IMR-90 (cell line): Measurements from ENCODE around the gene ADGRG2. TPM values are rescaled to one million over a fixed set of nuclear protein-coding genes. Genes with fewer than 3 reads are reported as not detected.

Source experiments
- ATAC-seq: fragments of 200-7000 bp; cut with Tn5 transposase; 2 replicates; pipeline ENCODE4 v1.9.1; 2020; ENCODE audit warnings: low read depth, mild to moderate bottlenecking, moderate library complexity
- BruUV-seq: library from RNA; stranded (reverse); fragments of 400-500 nt; replicated peaks from 2 replicates; lab custom pipeline; 2021; lab: Mats Ljungman, UMichigan
- CTCF ChIA-PET: fragments of 300-600 bp; formaldehyde crosslinking; extraction: SDS; loops from one replicate; lab custom pipeline; 2021; ENCODE audit warnings: antibody characterized with exemption; lab: Yijun Ruan, JAX
- POLR2A ChIA-PET: fragments of 300-600 bp; sonication (Branson Sonifier 250); formaldehyde crosslinking; loops from one replicate; lab custom pipeline; 2022; ENCODE audit warnings: antibody characterized with exemption; ENCODE audit not compliant: unreplicated experiment; lab: Charles Lee
- DNase-seq: peaks from one replicate; pipeline ENCODE4 v3.0.0; 2013
- H2AFZ ChIP-seq: replicated peaks from 2 replicates; pipeline ENCODE3; 2013; ENCODE audit warnings: low read length, mild to moderate bottlenecking; ENCODE audit not compliant: poor library complexity
- H2AK5ac ChIP-seq: 2 replicates; pipeline ENCODE4 v1.6.1; 2013; ENCODE audit warnings: low read depth, low read length, inconsistent platforms
- H2AK9ac ChIP-seq: replicated peaks from 2 replicates; pipeline ENCODE3; 2013; ENCODE audit warnings: mild to moderate bottlenecking, low read depth, low read length, moderate library complexity; ENCODE audit not compliant: poor library complexity
- H2BK120ac ChIP-seq: 2 replicates; pipeline ENCODE4 v1.6.1; 2013; ENCODE audit warnings: low read depth, low read length, inconsistent platforms
- H2BK15ac ChIP-seq: 3 replicates; pipeline ENCODE4 v1.6.1; 2013; ENCODE audit warnings: low read depth, low read length, inconsistent platforms
- H2BK20ac ChIP-seq: 2 replicates; pipeline ENCODE4 v1.6.1; 2013; ENCODE audit warnings: low read depth, mild to moderate bottlenecking, inconsistent platforms, low read length, moderate library complexity
- H2BK5ac ChIP-seq: 2 replicates; pipeline ENCODE4 v1.6.1; 2013; ENCODE audit warnings: mild to moderate bottlenecking, low read depth, low read length, inconsistent platforms; ENCODE audit not compliant: poor library complexity, severe bottlenecking
- H3K14ac ChIP-seq: replicated peaks from 2 replicates; pipeline ENCODE4 v1.6.1; 2013; ENCODE audit warnings: low read depth, low read length, inconsistent platforms
- H3K18ac ChIP-seq: 2 replicates; pipeline ENCODE4 v1.6.1; 2013; ENCODE audit warnings: low read depth, low read length, control low read depth
- H3K23ac ChIP-seq: 2 replicates; pipeline ENCODE4 v1.6.1; 2013; ENCODE audit warnings: low read depth, low read length, inconsistent platforms
- H3K27ac ChIP-seq: 2 replicates; pipeline ENCODE4 v1.5.1; 2013; ENCODE audit warnings: mild to moderate bottlenecking, control low read depth, low read length; ENCODE audit not compliant: insufficient read depth
- H3K27me3 ChIP-seq: 2 replicates; pipeline ENCODE4 v1.6.1; 2013; ENCODE audit warnings: low read length; ENCODE audit not compliant: control insufficient read depth, insufficient read depth
- H3K36me3 ChIP-seq: 2 replicates; pipeline ENCODE4 v1.6.1; 2013; ENCODE audit warnings: low read length, mixed read lengths; ENCODE audit not compliant: control insufficient read depth, insufficient read depth
- H3K4ac ChIP-seq: 2 replicates; pipeline ENCODE4 v1.6.1; 2013; ENCODE audit warnings: low read depth, low read length, inconsistent platforms
- H3K4me1 ChIP-seq: 2 replicates; pipeline ENCODE4 v1.6.1; 2013; ENCODE audit warnings: low read length, mixed read lengths; ENCODE audit not compliant: control insufficient read depth, insufficient read depth
- H3K4me2 ChIP-seq: 2 replicates; pipeline ENCODE4 v1.6.1; 2013; ENCODE audit warnings: low read depth, mild to moderate bottlenecking, control low read depth, low read length, moderate library complexity
- H3K4me3 ChIP-seq: 2 replicates; pipeline ENCODE4 v1.5.1; 2013; ENCODE audit warnings: low read depth, mild to moderate bottlenecking, control low read depth, low read length, moderate library complexity; ENCODE audit not compliant: insufficient read depth
- H3K56ac ChIP-seq: 2 replicates; pipeline ENCODE4 v1.6.1; 2013; ENCODE audit warnings: low read length, inconsistent platforms; ENCODE audit not compliant: insufficient read depth; ENCODE audit errors: extremely low read depth
- H3K79me1 ChIP-seq, 2 experiments: 2 replicates each; pipeline ENCODE4 v1.6.1; 2013; ENCODE audit warnings: low read length in 2 of 2, inconsistent platforms in 1 of 2, low read depth in 1 of 2
- H3K9ac ChIP-seq: 2 replicates; pipeline ENCODE4 v1.6.1; 2013; ENCODE audit warnings: low read depth, low read length, control low read depth
- H3K9me1 ChIP-seq: 2 replicates; pipeline ENCODE4 v1.6.1; 2013; ENCODE audit warnings: low read length, inconsistent platforms; ENCODE audit not compliant: insufficient read depth
- H3K9me3 ChIP-seq: 2 replicates; pipeline ENCODE4 v1.6.1; 2013; ENCODE audit warnings: low read length; ENCODE audit not compliant: control insufficient read depth, insufficient read depth
- H4K20me1 ChIP-seq: 2 replicates; pipeline ENCODE4 v1.6.1; 2013; ENCODE audit warnings: low read length, inconsistent platforms; ENCODE audit not compliant: insufficient read depth
- H4K5ac ChIP-seq: 2 replicates; pipeline ENCODE4 v1.6.1; 2013; ENCODE audit warnings: mild to moderate bottlenecking, low read depth, low read length, control low read depth
- H4K8ac ChIP-seq, 2 experiments: 2 replicates each; pipeline ENCODE4 v1.6.1; 2013; ENCODE audit warnings: low read depth in 2 of 2, low read length in 2 of 2, control low read depth in 1 of 2, inconsistent platforms in 1 of 2
- H4K91ac ChIP-seq: 2 replicates; pipeline ENCODE4 v1.6.1; 2013; ENCODE audit warnings: low read depth, low read length, inconsistent platforms; ENCODE audit not compliant: insufficient read depth
- BHLHE40 ChIP-seq: fragments of 150-350 bp; IDR thresholded peaks from 2 replicates; pipeline ENCODE4 v1.6.1; 2016; ENCODE audit warnings: mild to moderate bottlenecking, low read depth, low read length
- CEBPB ChIP-seq: IDR thresholded peaks from 2 replicates; pipeline ENCODE4 v1.6.1; 2012; ENCODE audit warnings: low read depth, low read length, improper control_type of control experiment
- ELK1 ChIP-seq: fragments of 150-350 bp; IDR thresholded peaks from 2 replicates; pipeline ENCODE4 v1.6.1; 2016; ENCODE audit warnings: low read depth, mild to moderate bottlenecking, low read length, moderate library complexity, borderline replicate concordance
- FOS ChIP-seq: fragments of 150-350 bp; IDR thresholded peaks from 2 replicates; pipeline ENCODE4 v1.6.1; 2016; ENCODE audit warnings: low read depth, low read length
- MAFK ChIP-seq: IDR thresholded peaks from 2 replicates; pipeline ENCODE4 v1.6.1; 2012; ENCODE audit warnings: low read depth, low read length, improper control_type of control experiment
- MAZ ChIP-seq: IDR thresholded peaks from 2 replicates; pipeline ENCODE4 v1.6.1; 2012; ENCODE audit warnings: low read depth, mild to moderate bottlenecking, low read length, improper control_type of control experiment, moderate library complexity, borderline replicate concordance
- MXI1 ChIP-seq: IDR thresholded peaks from 2 replicates; pipeline ENCODE4 v1.6.1; 2012; ENCODE audit warnings: low read depth, mild to moderate bottlenecking, low read length, moderate library complexity, borderline replicate concordance
- NFE2L2 ChIP-seq: fragments of 150-350 bp; IDR thresholded peaks from 2 replicates; pipeline ENCODE4 v1.6.1; 2016; ENCODE audit warnings: low read depth, mild to moderate bottlenecking, low read length
- POLR2A ChIP-seq: IDR thresholded peaks from 2 replicates; pipeline ENCODE4 v1.6.1; 2012; ENCODE audit warnings: mild to moderate bottlenecking, low read depth, low read length
- RAD21 ChIP-seq: IDR thresholded peaks from 2 replicates; pipeline ENCODE4 v1.6.1; 2012; ENCODE audit warnings: low read length, improper control_type of control experiment
- RFX5 ChIP-seq: IDR thresholded peaks from 2 replicates; pipeline ENCODE4 v1.8.0; 2012; ENCODE audit warnings: low read depth, mild to moderate bottlenecking, low read length, moderate library complexity
- USF2 ChIP-seq: fragments of 150-350 bp; IDR thresholded peaks from 2 replicates; pipeline ENCODE4 v1.6.1; 2017; ENCODE audit warnings: mild to moderate bottlenecking, antibody characterized with exemption, low read length, low read depth
- WGBS, 2 experiments: methylation state at CpG; one replicate each; pipeline versions ENCODE4 v1.1.5 to v1.1.7; 2013; ENCODE audit warnings: missing lambda C conversion rate in 2 of 2; ENCODE audit not compliant: insufficient read length in 1 of 2; ENCODE audit errors: extremely low coverage in 2 of 2; 5-methylcytosine and 5-hydroxymethylcytosine counted together
- dilution Hi-C: fragments of 300-500 bp; cut with HindIII; formaldehyde crosslinking; loops from one replicate; pipeline ENCODE4 v1.14.3; 2018; ENCODE audit warnings: low sequenced_read_pairs; ENCODE audit not compliant: unreplicated experiment
- in situ Hi-C: fragments of 300-500 bp; cut with MboI; formaldehyde crosslinking; loops from 3 replicates; pipeline ENCODE4 v1.14.3; 2019; ENCODE audit warnings: low sequenced_read_pairs, inconsistent platforms, mixed read lengths
- intact Hi-C: fragments of 100-400 bp; cut with micrococcal nuclease; formaldehyde crosslinking; loops from 2 replicates; pipeline ENCODE4 v1.10.0; 2022
- polyA plus RNA-seq, 3 experiments: library from polyadenylated mRNA; depleted of rRNA; stranded (reverse); fragments of >200 nt; gene quantifications; 2 replicates each; pipeline ENCODE4 v1.2.3, GENCODE V29; 2012; ENCODE audit warnings: low replicate concordance in 1 of 3
- total RNA-seq: library from RNA; depleted of rRNA; stranded (reverse); fragments of >200 nt; gene quantifications from 2 replicates; pipeline ENCODE4 v1.2.3, GENCODE V29; 2012

ADGRG2 gene
- total and polyA plus RNA-seq, 2 of the 4 experiments (the other 2 are of a cell fraction): under 0.01 to 0.07 TPM

GRCh38 chrX:19086102-19086772 lies 36.0 kb downstream of the ADGRG2 start:
- ChIA-PET CTCF (no interaction called here), POLR2A (no interaction called here)
- BruUV-seq: no TSS peak
- no peak overlapping the region for H4K5ac ChIP-seq
- no peaks in the 10 kb centered on the region for H3K9me1 ChIP-seq
- H2BK120ac ChIP-seq: no peak overlapping the region
- no peak overlapping the region for H3K9ac ChIP-seq
- no peak overlapping the region for H4K8ac ChIP-seq
- no peaks in the 10 kb centered on the region for H3K27me3 ChIP-seq
- H3K18ac ChIP-seq: no peak overlapping the region
- no peak overlapping the region for H2BK15ac ChIP-seq
- H3K14ac ChIP-seq: no peak overlapping the region
- no peak for ATAC-seq
- H3K4me1 ChIP-seq: no peaks in the 10 kb centered on the region
- no peak overlapping the region for H2AK9ac ChIP-seq
- no peak for DNase-seq
- no peak overlapping the region for H2BK20ac ChIP-seq
- no peak overlapping the region for H2AK5ac ChIP-seq
- H2AFZ ChIP-seq: no peak overlapping the region
- no peak overlapping the region for H3K4me3 ChIP-seq
- no peak overlapping the region for H3K23ac ChIP-seq
- H3K4me2 ChIP-seq: no peak overlapping the region
- no peak overlapping the region for H3K4ac ChIP-seq
- no peaks in the 10 kb centered on the region for H3K79me1 ChIP-seq
- H4K20me1 ChIP-seq: no peaks in the 10 kb centered on the region
- no peak overlapping the region for H3K56ac ChIP-seq
- no peak overlapping the region for H2BK5ac ChIP-seq
- no peak overlapping the region for H3K27ac ChIP-seq
- no peak overlapping the region for H4K91ac ChIP-seq
- intact Hi-C loops (no loop called here), in situ Hi-C loops (no loop called here), dilution Hi-C loops (no loop called here)
- TF ChIP-seq ELK1: no peak
- TF ChIP-seq RAD21: no peak
- no peak for TF ChIP-seq MXI1
- no peak for TF ChIP-seq MAZ
- no peak for TF ChIP-seq NFE2L2
- no peak for TF ChIP-seq MAFK
- TF ChIP-seq CEBPB: no peak
- no peak for TF ChIP-seq FOS
- no peak for TF ChIP-seq RFX5
- no peak for TF ChIP-seq USF2
- TF ChIP-seq BHLHE40: no peak
- no peak for TF ChIP-seq POLR2A
- no CpG with 5 or more reads among the region's 8 CpGs for WGBS, 2 experiments
- H3K9me3 ChIP-seq: no peaks in the 10 kb centered on the region; the same call in 1 of the 2 replicates
- no peaks in the 10 kb centered on the region for H3K36me3 ChIP-seq
